HG03103 (cell line): Measurements from ENCODE around the gene CWC22.
"Not testable (repeated sequence)": the region's sequence is repeated elsewhere in the genome, so short reads cannot be mapped to it uniquely, and the experiment has no call there.

Experiments
- ATAC-seq: cut with Tn5 transposase; IDR thresholded peaks from one replicate; pipeline ENCODE4 v1.9.1; 2021; ENCODE audit warnings: low read depth; ENCODE audit not compliant: unreplicated experiment

CWC22 gene

GRCh38 chr2:180006781-180007579 is at the start of gene CWC22:
TSS of gene CWC22 (minus strand) at chr2:180007297. CDS start at chr2:179993341, 13,956 bp downstream.
- ATAC-seq, result peak; percentile 97

- no peak for ATAC-seq
Observed at GRCh38 chr2:180056367-180057118, 49.4 kb upstream of the CWC22 start.

- not testable (repeated sequence) for ATAC-seq
Observed at GRCh38 chr2:180054576-180054975, 47.5 kb upstream of the CWC22 start.

DNA sequence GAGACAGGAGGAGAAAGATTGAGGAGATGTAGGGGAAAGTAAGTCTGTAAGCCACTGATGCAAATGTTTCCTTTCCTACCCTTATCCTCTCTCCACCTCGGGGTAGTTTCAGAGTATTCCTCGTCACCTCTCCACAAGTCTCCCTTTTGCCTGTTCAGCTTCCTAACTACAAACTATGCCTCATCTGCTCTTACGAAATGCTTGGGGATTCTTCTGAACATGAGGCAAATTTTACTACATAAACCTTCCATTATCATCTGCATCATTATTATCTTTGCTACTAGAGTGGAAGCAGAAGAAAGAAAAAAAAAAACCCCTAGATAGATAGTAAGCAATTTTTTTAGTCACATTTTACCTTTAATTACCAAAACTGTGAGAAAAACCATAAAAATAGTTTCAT is 43.1 kb upstream of the CWC22 start:
- no peak for ATAC-seq

DNA sequence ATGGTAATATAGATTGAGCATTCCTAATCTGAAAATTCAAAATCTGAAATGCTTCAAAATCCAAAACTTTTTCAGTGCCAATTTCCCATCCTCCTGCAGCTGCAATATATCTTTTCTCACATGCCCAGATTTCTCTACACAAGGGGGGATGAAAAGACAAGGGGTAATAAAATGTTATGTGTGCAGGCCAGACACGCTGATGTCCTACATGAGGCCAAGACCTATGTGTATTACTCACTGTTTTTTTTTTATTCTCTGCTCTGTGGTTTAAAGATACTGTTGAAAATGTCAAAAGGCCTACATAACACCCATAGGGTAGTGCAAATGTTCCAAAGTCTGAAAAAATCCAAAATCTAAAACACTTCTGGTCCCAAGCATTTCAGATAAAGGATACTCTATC is 41.2 kb upstream of the CWC22 start:
- ATAC-seq, result no peak

GRCh38 chr2:180046776-180047175 is 39.7 kb upstream of the CWC22 start:
- ATAC-seq, result no peak

DNA sequence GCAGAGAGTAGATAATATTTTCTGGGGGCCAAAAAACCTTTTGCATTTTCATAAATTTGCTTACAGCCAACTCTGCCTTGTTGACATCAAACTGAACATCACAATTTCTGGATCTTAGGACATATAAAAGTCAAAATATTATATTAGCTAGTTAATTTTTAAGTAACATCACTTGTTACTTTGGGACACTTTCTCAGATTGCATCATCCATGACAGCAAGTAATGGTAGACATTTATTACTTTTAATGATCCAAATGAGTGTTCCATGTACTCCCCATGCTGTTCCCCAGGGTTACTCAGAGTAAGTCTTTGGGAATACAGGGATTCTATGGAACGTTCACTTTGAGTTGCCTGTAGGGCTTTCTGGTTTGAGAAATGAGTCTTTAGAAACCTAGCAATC is 39.1 kb upstream of the CWC22 start:
- ATAC-seq, result no peak

GRCh38 chr2:180040146-180040925 is 33.2 kb upstream of the CWC22 start:
- ATAC-seq, result no peak

DNA sequence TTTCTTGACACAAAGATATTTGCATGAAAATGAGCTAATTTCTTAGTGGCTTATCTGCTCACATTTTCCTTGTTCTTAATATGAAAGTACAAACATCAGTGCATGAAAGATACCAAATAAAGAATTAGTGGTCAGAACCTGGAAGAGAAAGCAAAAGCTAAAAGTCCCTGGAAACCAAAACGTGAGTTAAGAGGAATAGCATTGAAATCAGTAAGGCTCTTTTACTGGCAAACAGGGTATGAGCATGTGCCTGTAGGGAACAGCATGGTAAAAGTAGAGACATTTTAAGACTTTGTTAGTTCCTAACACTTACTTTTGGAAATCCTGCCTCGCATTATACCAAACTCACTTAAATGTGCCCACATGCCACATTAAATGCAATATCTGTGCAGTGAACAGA is 31.9 kb upstream of the CWC22 start:
- no peak for ATAC-seq

DNA sequence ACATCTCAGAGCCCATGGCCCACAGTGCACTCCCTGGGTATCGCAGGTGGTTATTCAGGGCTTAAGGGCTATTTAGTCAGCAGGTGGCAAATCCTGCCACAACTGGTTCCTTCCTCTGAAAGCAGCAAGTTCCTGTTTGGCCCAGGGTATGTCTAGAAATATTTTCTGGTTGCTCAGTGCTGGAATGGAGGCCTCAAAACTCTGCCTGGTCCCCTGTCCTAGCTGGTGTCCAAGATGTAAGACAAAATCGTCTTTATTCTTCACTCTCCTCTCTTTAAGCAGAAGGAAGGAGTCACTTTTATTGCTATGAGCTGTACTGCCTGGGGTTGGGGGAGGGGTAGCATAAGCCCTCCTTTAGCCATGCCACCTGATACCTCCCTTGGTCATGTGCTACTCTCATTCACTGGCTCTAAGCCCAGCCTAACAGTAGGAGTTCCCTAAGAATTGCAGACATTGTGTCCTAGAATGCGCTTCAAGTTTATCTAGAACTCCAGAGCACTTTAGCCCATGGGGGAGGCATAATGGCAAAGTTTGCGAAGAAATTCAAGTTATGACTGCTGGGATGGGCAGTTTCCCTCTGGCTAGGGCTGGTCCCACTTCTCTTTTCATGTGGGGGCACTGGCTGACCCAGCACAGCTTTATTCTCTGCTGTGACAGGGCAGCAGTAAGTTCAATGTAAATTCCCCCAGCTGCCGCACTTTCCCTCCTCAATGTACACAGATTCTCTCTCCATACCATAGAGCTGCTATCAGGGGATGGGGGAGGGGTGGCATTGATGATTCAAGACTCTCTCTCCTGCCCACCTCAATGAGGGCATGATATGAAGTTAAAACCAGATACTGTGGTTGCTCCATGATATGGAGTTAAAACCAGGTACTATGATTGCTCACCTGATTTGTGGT is 27.1 kb upstream of the CWC22 start:
- no peak for ATAC-seq

DNA sequence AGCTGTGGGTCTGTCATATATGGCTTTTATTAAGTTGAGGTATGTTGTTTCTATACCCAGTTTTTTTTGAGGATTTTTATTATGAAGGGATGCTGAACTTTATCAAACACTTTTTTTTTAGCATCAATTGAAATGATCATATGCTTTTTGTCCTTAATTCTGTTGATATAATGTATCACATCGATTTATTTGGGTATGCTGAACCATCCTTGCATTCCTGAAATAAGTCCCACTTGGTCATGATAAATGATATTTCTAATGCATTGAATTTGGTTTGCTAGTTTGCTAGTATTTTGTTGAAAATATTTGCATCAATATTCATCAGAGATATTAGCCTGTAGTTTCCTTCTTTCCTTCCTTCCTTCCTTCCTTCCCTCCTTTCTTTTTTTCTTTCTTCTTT is 22.5 kb upstream of the CWC22 start:
- ATAC-seq, result no peak

DNA sequence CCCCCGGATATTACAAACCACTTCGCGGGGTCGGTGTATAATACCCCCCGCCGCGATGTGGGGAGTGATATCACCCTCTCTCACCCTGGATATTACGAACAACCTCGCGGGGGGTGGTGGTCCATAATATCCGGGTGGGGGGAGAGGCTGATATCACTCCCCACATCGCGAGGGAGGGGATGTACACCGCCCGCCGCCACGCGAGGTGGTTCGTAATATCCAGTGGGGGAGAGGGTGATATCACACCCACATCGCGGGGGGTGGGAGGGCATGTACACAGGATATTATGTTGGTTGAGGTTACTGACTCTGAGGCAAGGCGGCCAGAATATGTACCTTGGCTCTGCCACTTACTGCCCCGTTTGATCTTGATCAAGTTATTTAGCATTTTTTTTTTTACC is 14.8 kb upstream of the CWC22 start:
- no peak for ATAC-seq

DNA sequence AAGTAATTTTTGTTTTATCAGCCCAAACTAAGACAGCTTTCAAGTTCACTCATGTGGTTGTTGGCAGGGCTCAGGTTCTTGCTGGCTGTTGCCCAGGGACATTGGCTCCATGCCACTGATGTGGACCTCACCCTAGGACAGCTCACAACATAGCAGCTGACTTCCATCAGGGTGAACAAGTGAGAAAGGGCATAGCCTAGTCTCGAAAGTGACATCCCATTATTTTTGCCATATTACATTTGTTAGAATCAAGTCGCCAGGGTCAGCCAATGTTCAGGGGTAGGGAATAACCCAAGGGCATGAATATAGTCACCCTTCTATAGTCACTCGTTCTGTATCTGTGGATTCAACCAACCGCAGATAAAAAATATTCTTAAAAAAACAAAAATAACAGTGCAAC is 10.7 kb upstream of the CWC22 start:
- ATAC-seq, result no peak

DNA sequence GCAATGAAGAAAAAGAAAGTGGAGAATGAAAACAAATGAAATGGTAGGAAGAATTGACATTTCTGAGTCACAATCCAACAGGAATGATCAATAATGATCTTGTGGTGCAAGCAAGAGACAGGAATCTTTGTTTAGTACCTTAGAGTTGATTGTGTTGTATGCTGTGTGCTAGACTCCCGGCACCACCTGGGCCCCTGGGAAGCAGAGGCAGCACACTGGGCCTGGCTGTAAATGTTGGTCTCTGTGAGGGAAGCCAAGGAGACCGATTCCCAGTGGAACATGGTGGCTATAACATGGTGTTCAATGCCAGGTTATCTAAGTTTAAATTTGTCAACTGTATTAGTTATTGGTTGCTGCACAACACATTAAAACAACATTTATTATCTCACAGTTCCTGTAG is 9.8 kb upstream of the CWC22 start:
- ATAC-seq, result no peak

- ATAC-seq, result no peak
Observed at GRCh38 chr2:180015951-180016709, 9.0 kb upstream of the CWC22 start.

GRCh38 chr2:180012523-180012922 is 5.4 kb upstream of the CWC22 start:
- ATAC-seq, result no peak

GRCh38 chr2:180010701-180011100 is 3.6 kb upstream of the CWC22 start:
- no peak for ATAC-seq

GRCh38 chr2:180006231-180006630 is 866 bp downstream of the CWC22 start:
- ATAC-seq, result no peak

DNA sequence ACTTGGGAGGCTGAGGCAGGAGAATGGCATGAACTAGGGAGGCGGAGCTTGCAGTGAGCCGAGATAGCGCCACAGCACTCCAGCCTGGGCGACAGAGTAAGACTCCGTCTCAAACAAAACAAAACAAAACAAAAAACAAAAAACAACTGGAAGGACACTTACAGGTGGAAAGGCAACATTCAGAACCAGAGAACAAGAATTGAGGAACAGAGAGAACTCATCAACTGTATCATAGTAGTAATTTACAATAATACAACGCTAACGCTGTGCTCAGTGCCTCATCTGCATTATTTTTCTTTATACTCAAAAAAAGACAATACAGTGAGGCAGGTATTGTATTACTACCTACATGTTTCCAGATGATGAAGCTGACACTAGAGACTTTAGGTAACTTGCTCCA is 1.6 kb downstream of the CWC22 start:
- not testable (repeated sequence) for ATAC-seq
